Measurements from ENCODE around the gene ABTB2. TPM values are rescaled to one million over a fixed set of nuclear protein-coding genes. Genes with fewer than 3 reads are reported as not detected.

ABTB2 gene
- total and polyA plus RNA-seq, 2 experiments from 2014 or later: 2.6 to 12.1 TPM

DNA sequence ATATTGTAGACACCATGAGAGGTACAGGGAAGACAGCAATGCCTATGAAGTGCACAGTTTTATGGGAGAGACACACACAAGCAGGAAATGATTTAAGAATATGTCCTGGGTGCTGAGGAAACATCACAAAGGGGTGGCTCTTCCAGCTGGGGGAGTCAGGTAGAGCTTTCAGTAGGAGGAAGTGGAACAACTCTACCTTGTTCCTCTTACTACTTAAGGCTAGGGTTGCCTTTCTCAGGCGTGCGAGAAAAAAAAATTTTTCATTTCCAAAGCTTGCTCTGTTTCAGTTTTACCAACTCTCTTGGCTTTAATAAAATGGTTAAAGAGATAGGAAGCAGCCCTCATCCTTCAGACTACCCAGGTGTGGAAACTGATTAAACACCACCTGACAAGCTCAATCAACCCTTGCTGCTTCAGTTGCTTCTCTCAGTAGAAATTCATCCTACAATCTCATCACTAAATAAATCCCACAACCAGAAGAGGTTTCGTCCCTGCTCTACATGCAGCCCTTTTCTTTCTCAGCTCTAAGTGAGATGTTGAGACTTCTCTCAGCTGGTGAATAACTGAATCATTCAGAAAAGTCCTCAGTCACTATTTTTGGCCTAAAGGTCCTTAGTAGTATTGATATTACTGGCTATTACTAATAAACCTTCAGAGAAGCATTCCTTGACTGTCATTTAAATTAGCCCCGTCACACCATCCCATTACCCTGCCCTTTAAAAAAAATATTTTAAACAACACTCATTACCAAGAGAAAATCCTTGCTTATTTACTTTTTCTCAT, 5.9 kb downstream of the ABTB2 start (continued):
- TF ChIP-seq, protein P1, sequence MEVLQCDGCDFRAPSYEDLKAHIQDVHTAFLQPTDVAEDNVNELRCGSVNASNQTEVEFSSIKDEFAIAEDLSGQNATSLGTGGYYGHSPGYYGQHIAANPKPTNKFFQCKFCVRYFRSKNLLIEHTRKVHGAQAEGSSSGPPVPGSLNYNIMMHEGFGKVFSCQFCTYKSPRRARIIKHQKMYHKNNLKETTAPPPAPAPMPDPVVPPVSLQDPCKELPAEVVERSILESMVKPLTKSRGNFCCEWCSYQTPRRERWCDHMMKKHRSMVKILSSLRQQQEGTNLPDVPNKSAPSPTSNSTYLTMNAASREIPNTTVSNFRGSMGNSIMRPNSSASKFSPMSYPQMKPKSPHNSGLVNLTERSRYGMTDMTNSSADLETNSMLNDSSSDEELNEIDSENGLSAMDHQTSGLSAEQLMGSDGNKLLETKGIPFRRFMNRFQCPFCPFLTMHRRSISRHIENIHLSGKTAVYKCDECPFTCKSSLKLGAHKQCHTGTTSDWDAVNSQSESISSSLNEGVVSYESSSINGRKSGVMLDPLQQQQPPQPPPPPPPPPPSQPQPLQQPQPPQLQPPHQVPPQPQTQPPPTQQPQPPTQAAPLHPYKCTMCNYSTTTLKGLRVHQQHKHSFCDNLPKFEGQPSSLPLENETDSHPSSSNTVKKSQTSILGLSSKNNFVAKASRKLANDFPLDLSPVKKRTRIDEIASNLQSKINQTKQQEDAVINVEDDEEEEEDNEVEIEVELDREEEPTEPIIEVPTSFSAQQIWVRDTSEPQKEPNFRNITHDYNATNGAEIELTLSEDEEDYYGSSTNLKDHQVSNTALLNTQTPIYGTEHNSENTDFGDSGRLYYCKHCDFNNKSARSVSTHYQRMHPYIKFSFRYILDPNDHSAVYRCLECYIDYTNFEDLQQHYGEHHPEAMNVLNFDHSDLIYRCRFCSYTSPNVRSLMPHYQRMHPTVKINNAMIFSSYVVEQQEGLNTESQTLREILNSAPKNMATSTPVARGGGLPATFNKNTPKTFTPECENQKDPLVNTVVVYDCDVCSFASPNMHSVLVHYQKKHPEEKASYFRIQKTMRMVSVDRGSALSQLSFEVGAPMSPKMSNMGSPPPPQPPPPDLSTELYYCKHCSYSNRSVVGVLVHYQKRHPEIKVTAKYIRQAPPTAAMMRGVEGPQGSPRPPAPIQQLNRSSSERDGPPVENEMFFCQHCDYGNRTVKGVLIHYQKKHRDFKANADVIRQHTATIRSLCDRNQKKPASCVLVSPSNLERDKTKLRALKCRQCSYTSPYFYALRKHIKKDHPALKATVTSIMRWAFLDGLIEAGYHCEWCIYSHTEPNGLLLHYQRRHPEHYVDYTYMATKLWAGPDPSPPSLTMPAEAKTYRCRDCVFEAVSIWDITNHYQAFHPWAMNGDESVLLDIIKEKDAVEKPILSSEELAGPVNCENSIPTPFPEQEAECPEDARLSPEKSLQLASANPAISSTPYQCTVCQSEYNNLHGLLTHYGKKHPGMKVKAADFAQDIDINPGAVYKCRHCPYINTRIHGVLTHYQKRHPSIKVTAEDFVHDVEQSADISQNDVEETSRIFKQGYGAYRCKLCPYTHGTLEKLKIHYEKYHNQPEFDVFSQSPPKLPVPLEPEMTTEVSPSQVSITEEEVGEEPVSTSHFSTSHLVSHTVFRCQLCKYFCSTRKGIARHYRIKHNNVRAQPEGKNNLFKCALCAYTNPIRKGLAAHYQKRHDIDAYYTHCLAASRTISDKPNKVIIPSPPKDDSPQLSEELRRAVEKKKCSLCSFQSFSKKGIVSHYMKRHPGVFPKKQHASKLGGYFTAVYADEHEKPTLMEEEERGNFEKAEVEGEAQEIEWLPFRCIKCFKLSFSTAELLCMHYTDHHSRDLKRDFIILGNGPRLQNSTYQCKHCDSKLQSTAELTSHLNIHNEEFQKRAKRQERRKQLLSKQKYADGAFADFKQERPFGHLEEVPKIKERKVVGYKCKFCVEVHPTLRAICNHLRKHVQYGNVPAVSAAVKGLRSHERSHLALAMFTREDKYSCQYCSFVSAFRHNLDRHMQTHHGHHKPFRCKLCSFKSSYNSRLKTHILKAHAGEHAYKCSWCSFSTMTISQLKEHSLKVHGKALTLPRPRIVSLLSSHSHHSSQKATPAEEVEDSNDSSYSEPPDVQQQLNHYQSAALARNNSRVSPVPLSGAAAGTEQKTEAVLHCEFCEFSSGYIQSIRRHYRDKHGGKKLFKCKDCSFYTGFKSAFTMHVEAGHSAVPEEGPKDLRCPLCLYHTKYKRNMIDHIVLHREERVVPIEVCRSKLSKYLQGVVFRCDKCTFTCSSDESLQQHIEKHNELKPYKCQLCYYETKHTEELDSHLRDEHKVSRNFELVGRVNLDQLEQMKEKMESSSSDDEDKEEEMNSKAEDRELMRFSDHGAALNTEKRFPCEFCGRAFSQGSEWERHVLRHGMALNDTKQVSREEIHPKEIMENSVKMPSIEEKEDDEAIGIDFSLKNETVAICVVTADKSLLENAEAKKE (CRISPR knock-in tag; IDR thresholded peaks at IDR 0.05): no peak

DNA sequence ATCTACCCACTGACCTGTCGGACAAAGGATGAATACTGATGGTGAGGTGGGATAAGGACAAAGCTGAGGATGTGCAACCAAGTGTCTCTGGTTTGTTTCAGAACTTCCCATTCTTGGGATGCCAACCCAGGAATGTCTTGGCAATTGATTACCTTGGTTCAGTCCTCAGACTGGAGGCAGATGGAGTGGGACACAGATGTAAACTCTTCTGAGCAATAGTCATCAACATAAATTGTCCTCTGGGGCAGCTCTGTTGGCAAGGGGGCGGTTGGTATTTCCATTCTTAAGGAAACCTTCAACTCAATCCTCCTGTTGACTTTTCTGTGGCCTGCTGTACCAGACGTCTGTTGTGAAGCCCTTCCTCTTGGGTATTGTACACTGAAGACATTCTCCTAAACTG, 6.8 kb downstream of the ABTB2 start:
- ATAC-seq: no peak

More for the DNA sequence above, 6.8 kb downstream of the ABTB2 start:
- Mint-ChIP-seq H3K36me3 (ENCODE audit: low read depth) (no peaks in the 10 kb centered on the region; the same call in 2 of the 3 replicates), H3K4me3 (no peak overlapping the region), H3K27me3 (ENCODE audit: insufficient read depth, low read depth, poor library complexity) (peaks cover 16% of the 10 kb centered on the region), H3K9me3 (no peaks in the 10 kb centered on the region), H3K4me1 (peaks cover 20% of the 10 kb centered on the region), H3K27ac (no peak overlapping the region)
- H3F3A ChIP-seq (replicated peaks; ENCODE audit: low read depth): no peaks in the 10 kb centered on the region
- peaks cover 8% of the 10 kb centered on the region for H3K4me1 ChIP-seq (ENCODE audit: insufficient read depth)
- peaks cover 18% of the 10 kb centered on the region; the same call in 1 of the 2 replicates for H4K20me1 ChIP-seq (replicated peaks; ENCODE audit: insufficient read depth)
- no peaks in the 10 kb centered on the region for H3K36me3 ChIP-seq (ENCODE audit: insufficient read depth)
- no peaks in the 10 kb centered on the region for H3K9me2 ChIP-seq (ENCODE audit: insufficient read depth)
- TF ChIP-seq, protein P2, sequence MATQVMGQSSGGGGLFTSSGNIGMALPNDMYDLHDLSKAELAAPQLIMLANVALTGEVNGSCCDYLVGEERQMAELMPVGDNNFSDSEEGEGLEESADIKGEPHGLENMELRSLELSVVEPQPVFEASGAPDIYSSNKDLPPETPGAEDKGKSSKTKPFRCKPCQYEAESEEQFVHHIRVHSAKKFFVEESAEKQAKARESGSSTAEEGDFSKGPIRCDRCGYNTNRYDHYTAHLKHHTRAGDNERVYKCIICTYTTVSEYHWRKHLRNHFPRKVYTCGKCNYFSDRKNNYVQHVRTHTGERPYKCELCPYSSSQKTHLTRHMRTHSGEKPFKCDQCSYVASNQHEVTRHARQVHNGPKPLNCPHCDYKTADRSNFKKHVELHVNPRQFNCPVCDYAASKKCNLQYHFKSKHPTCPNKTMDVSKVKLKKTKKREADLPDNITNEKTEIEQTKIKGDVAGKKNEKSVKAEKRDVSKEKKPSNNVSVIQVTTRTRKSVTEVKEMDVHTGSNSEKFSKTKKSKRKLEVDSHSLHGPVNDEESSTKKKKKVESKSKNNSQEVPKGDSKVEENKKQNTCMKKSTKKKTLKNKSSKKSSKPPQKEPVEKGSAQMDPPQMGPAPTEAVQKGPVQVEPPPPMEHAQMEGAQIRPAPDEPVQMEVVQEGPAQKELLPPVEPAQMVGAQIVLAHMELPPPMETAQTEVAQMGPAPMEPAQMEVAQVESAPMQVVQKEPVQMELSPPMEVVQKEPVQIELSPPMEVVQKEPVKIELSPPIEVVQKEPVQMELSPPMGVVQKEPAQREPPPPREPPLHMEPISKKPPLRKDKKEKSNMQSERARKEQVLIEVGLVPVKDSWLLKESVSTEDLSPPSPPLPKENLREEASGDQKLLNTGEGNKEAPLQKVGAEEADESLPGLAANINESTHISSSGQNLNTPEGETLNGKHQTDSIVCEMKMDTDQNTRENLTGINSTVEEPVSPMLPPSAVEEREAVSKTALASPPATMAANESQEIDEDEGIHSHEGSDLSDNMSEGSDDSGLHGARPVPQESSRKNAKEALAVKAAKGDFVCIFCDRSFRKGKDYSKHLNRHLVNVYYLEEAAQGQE (IDR thresholded peaks at IDR 0.05; ENCODE audit: unreplicated experiment): no peak
- TF ChIP-seq EZH2 (IDR thresholded peaks at IDR 0.05; ENCODE audit: low read depth, unreplicated experiment) (no peak), POLR2AphosphoS5 (IDR thresholded peaks at IDR 0.05; ENCODE audit: low read depth) (no peak)
- H3K27me3 ChIP-seq (ENCODE audit: insufficient read depth): peaks cover 16% of the 10 kb centered on the region
- H3K4me2 ChIP-seq: no peak overlapping the region
- peaks cover 80% of the 10 kb centered on the region for H3K79me2 ChIP-seq (replicated peaks; ENCODE audit: insufficient read depth)
- no peak overlapping the region for H2AFZ ChIP-seq
- no peak overlapping the region for H3K27ac ChIP-seq (ENCODE audit: low read depth)
- no peak for DNase-seq (ENCODE audit: low spot score)
- H3K4me3 ChIP-seq: no peak overlapping the region

Data from GM23338 (cell line).